Neuron (in vitro differentiated cells): ENCODE data around the gene ARL9.
"Not testable (repeated sequence)": the region's sequence is repeated elsewhere in the genome, so short reads cannot be mapped to it uniquely, and the experiment has no call there.

ENCODE experiments used
- H2AFZ ChIP-seq: one replicate; pipeline ENCODE4 v1.6.1; 2013; ENCODE audit warnings: low read depth, mild to moderate bottlenecking, inconsistent platforms, low read length, moderate library complexity
- H3K27me3 ChIP-seq: one replicate; pipeline ENCODE4 v1.6.1; 2013; ENCODE audit warnings: low read length; ENCODE audit not compliant: insufficient read depth
- H3K36me3 ChIP-seq: one replicate; pipeline ENCODE4 v1.6.1; 2013; ENCODE audit warnings: low read length; ENCODE audit not compliant: insufficient read depth
- H3K4me1 ChIP-seq: one replicate; pipeline ENCODE4 v1.6.1; 2013; ENCODE audit warnings: low read length; ENCODE audit not compliant: insufficient read depth
- H3K4me3 ChIP-seq: 2 replicates; pipeline ENCODE4 v1.5.1; 2013; ENCODE audit warnings: mild to moderate bottlenecking, low read length, moderate library complexity
- H3K9me3 ChIP-seq: one replicate; pipeline ENCODE4 v1.6.1; 2013; ENCODE audit warnings: low read length

ARL9 gene, protein sequence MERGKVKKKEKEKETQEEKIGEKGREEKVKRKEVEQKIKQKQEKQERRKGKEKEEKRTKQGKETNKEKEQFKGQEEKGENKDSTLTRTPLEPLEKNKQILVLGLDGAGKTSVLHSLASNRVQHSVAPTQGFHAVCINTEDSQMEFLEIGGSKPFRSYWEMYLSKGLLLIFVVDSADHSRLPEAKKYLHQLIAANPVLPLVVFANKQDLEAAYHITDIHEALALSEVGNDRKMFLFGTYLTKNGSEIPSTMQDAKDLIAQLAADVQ

DNA sequence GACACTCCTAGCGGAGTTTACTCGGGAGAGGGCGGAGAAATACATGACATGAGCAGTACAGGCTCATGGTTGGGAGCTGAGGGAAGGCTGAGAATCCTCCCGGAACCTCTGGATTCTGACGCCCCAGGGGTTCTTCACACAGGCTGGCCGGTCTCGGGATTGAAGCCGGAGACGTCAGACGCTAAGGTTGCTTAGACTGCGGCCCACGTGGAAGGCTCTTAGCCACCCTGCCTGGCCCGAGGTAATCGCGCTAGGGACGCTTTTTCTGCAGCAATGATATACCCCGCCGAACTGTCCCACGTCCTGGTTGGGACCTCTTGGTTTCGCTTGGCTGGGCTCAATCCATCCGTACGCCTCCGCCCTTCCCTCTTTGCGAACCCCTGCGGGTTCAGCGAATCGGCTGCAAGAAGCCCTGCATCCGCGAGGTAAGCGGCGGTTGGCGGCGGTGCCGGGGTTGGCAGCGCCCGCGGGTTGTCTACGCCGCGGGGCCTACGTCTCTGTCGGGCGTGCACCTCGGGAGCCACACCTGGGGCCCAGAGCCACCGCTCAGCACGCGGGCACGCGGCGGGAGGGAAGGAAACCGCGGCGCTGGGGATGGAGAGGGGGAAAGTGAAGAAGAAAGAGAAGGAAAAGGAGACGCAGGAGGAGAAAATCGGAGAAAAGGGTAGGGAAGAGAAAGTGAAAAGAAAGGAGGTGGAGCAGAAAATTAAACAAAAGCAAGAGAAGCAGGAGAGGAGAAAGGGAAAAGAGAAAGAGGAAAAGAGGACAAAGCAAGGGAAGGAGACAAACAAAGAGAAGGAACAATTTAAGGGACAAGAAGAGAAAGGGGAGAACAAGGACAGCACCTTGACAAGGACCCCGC is at the start of gene ARL9:
ARL9 (plus strand) TSS at position 523 of the 862 bp plus-strand sequence; CDS start at position 595, 72 bp downstream.
- Histone ChIP-seq H3K9me3 (peaks cover 4% of the 10 kb centered on the region), H2AFZ (no peak within 1 kb of the TSS), H3K4me1 (no peaks in the 10 kb centered on the region), H3K27me3 (no peaks in the 10 kb centered on the region), H3K36me3 (peaks cover 28% of the 10 kb centered on the region), H3K4me3 (no peak within 1 kb of the TSS)

DNA sequence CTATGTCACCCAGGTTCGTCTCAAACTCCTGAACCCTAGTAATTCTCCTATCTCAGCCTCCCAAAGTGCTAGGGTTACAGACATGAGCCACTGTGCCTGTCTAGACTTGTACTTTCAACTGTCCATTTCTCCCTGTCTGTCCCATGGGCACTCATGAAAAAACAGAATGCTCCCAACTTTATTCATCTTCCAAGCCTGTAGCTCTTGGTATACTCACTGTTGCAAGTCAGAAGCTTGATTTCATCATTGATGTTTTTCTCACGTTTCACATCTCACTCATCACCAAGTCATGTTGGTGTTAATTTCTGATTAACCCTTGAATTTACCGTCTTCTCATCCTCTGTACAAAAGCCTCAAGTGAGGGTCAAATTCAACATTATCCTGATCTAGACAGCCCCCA is 45.5 kb upstream of the ARL9 start:
- H3K27me3 ChIP-seq = no peaks in the 10 kb centered on the region
- no peak overlapping the region for H3K4me3 ChIP-seq
- no peak overlapping the region for H2AFZ ChIP-seq
- H3K9me3 ChIP-seq = no peaks in the 10 kb centered on the region
- peaks cover 83% of the 10 kb centered on the region for H3K36me3 ChIP-seq
- H3K4me1 ChIP-seq = peaks cover 4% of the 10 kb centered on the region

DNA sequence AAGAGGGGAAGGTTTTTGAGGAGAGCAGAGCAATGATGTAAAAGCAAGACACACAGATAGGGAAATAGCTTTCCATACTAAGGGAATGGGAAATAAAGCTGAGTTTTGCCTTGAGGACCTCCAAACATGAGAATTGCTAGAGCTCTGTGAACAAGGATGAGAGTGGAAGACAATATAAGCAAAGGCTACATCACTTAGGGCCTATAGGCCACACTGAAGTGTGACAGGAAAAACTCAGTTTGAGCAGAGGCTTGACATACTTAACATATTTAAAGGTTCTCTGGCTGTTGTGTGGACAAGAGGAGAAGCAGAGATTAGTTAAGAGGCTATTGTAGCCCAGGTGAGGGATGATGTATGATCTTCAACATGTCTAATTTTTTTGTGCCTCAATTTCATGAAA is 43.4 kb upstream of the ARL9 start:
- peaks cover 19% of the 10 kb centered on the region for H3K4me1 ChIP-seq
- H3K4me3 ChIP-seq = no peak overlapping the region
- H2AFZ ChIP-seq = no peak overlapping the region
- H3K27me3 ChIP-seq = no peaks in the 10 kb centered on the region
- peaks cover 63% of the 10 kb centered on the region for H3K36me3 ChIP-seq
- no peaks in the 10 kb centered on the region for H3K9me3 ChIP-seq

DNA sequence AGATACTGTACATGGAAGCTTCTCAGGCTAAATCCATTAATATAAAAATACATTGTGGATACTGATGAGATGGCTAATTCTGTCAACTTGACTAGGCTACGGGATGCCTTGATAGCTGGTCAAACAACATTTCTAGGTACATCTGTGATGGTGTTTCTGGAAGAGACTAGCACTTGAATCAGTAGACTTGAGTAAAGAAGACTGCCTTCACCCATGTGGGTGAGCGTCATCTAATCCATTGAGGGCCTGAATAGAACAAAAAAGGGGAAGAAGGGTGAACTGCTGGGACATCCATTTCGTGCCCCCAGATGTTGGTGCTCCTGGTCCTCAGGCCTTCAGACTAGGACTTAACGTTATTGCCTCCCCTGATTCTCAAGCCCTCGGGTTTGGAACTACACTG is 41.9 kb upstream of the ARL9 start:
- no peak overlapping the region for H3K4me3 ChIP-seq
- no peak overlapping the region for H2AFZ ChIP-seq
- peaks cover 47% of the 10 kb centered on the region for H3K36me3 ChIP-seq
- H3K9me3 ChIP-seq = no peaks in the 10 kb centered on the region
- H3K27me3 ChIP-seq = no peaks in the 10 kb centered on the region
- H3K4me1 ChIP-seq = peaks cover 24% of the 10 kb centered on the region

DNA sequence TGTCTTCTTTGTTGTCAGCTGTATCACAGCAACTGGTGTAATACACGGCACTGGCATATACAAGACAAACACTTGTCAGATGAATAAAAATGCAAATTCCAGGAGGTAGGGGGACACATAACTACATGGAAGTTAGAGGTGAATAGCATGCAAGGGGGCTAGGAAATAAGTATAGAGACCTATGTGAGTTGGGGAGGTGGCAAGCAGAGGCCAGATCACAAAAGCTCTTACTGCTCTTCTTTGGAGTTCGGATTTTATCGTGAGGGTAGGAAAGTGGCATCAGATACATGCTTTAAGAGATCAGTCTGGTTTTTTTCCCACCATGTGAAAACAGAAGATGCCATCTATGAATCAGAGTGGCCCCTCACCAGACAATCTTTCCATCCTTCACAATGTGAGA is 41.0 kb upstream of the ARL9 start:
- Histone ChIP-seq H2AFZ (no peak overlapping the region), H3K9me3 (no peaks in the 10 kb centered on the region), H3K4me3 (no peak overlapping the region), H3K27me3 (no peaks in the 10 kb centered on the region), H3K4me1 (peaks cover 33% of the 10 kb centered on the region), H3K36me3 (peaks cover 41% of the 10 kb centered on the region)

DNA sequence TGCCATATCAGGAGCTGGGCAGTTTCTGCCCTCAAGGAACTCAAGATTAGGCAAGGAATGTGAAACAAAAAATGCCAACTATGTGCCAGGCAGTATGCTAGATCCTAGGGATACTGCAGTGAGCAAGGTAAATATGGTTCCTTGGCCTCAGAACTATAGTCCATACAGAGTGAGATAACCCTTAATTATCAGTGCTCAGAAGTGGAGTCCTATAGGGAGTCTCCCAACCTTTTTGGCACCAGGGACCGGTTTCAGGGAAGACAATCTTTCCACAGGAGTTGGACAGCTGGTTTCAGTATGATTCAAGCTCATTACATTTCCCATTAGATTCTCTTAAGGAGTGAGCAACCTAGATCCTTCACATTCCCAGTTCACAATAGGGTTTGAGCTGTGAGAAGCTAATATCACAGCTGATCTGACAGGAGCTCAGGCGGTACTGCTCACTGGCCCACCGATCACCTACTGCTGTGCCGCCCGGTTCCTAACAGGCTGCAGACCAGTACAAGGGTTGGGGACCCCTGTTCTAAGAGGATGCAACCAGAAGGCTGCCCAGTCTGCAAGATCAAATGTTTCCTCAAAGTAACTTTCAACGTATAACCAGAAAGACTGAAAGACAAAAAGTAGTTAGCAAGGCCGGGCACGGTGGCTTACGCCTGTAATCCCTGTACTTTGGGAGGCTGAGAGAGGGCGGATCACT is 39.8 kb upstream of the ARL9 start:
- peaks cover 41% of the 10 kb centered on the region for H3K36me3 ChIP-seq
- H2AFZ ChIP-seq = no peak overlapping the region
- no peaks in the 10 kb centered on the region for H3K27me3 ChIP-seq
- peak overlapping the region; percentile 66 for H3K4me3 ChIP-seq
- no peaks in the 10 kb centered on the region for H3K9me3 ChIP-seq
- peaks cover 35% of the 10 kb centered on the region for H3K4me1 ChIP-seq

DNA sequence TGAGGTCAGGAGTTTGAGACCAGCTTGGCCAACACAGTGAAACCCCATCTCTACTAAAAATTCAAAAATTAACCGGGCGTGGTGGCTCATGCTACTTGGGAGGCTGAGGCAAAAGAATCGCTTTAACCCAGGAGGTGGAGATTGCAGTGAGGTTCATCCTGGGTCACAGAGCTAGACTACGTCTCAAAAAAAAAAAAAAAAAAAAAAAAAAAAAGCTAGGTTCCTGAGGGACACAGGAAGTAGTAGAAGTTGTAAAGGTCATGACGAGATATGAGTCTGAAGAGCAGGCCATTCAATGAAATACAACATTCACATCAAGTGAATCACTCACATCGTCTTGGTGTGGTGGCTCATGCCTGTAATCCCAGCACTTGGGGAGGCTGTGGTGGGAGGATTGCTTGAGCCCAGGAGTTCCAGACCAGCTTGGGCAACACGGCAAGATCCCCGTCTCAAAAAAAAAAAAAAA is 39.3 kb upstream of the ARL9 start:
- Histone ChIP-seq H3K4me1 (peaks cover 35% of the 10 kb centered on the region), H3K4me3 (peak overlapping the region; percentile 66), H3K36me3 (peaks cover 39% of the 10 kb centered on the region)
- H2AFZ ChIP-seq, H3K27me3 ChIP-seq, H3K9me3 ChIP-seq: not testable (repeated sequence)

DNA sequence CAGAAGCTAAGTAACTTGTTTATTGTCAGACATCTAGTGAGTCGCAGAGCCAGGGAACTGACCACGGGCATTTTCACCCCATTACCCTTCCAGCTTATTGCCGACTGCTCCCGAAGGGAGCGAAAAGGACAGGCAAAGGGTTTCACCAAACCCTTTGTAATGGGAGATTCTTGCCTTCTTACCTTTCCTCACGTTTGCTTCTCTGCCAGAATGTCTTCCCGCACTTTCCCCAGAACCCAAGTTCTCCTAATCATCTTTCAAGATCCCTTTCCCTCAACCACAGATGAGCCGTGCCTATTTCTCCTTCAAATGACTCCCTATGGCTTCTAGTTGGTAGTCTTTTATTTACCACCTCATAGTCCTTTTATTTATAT is 38.7 kb upstream of the ARL9 start:
- Histone ChIP-seq H3K4me3 (peak overlapping the region; percentile 66), H3K27me3 (no peaks in the 10 kb centered on the region), H3K36me3 (peaks cover 39% of the 10 kb centered on the region), H2AFZ (peak overlapping the region; percentile 13), H3K9me3 (no peaks in the 10 kb centered on the region), H3K4me1 (peaks cover 35% of the 10 kb centered on the region)

DNA sequence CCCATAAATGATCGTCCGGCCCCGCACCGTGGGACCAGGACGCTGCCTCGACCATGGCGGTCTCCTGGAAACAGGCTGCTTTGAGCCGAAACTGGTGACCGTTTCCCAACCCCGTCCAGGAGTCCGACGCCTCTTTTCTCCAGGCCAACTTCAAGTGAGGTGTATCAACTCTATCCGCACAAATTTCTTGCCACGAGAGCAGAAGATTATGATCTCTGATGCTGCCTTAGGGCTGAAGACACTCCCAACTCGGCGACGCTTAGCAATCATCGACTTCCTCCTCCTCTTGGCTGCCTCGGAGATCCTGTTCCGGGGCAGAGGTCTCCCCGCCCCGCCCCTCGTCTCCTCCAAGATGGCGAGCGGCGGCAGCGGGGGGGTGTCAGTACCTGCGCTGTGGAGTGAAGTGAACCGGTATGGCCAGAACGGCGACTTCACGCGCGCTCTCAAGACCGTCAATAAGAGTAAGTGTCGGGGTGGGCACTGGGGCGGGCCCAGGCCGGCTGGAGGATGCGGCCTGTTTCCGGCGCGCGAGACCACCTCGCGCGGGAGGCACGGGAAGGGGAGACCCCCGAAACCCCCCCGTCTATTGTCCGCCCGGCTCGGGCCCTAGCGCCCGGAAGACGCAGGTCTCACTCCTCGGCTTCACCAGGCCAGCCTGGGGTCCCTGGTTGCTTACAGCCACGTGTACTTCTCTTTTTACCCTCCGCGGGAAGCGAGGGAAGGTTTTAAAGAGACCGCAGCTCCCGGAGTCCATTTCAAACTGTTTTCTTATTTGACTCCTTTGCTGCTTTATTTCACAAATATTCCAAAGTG is 38.1 kb upstream of the ARL9 start, which contains the start of gene SRP72:
SRP72 (plus strand) TSS at position 334 of the 813 bp plus-strand sequence; CDS start at position 353, 19 bp downstream.
- Histone ChIP-seq H2AFZ (peak within 1 kb of the TSS; percentile 13), H3K36me3 (peaks cover 39% of the 10 kb centered on the region), H3K9me3 (no peaks in the 10 kb centered on the region)

DNA sequence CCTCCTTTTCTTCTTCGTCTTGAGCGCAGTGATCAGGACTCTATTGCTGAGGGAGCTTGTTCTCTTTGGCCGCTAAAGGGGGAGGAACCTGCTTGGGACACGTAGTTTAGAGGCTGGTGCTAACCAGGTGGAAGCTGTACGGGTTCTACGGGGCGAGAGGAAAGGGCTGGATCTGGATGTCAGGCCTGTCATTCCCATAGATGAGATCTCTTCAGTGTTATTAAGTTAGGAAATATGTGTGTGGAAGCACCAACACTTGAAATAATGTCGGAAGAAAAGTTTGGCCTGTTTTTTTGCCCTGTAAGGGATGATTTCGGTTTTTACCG is 37.5 kb upstream of the ARL9 start:
- H3K27me3 ChIP-seq = no peaks in the 10 kb centered on the region
- peaks cover 35% of the 10 kb centered on the region for H3K4me1 ChIP-seq
- no peaks in the 10 kb centered on the region for H3K9me3 ChIP-seq
- peaks cover 41% of the 10 kb centered on the region for H3K36me3 ChIP-seq
- H2AFZ ChIP-seq = peak overlapping the region; percentile 13
- peak overlapping the region; percentile 66 for H3K4me3 ChIP-seq

More for the DNA sequence above, 38.1 kb upstream of the ARL9 start, which contains the start of gene SRP72:
- Histone ChIP-seq H3K27me3 (no peaks in the 10 kb centered on the region), H3K4me3 (peak within 1 kb of the TSS; percentile 66), H3K4me1 (peaks cover 35% of the 10 kb centered on the region)

DNA sequence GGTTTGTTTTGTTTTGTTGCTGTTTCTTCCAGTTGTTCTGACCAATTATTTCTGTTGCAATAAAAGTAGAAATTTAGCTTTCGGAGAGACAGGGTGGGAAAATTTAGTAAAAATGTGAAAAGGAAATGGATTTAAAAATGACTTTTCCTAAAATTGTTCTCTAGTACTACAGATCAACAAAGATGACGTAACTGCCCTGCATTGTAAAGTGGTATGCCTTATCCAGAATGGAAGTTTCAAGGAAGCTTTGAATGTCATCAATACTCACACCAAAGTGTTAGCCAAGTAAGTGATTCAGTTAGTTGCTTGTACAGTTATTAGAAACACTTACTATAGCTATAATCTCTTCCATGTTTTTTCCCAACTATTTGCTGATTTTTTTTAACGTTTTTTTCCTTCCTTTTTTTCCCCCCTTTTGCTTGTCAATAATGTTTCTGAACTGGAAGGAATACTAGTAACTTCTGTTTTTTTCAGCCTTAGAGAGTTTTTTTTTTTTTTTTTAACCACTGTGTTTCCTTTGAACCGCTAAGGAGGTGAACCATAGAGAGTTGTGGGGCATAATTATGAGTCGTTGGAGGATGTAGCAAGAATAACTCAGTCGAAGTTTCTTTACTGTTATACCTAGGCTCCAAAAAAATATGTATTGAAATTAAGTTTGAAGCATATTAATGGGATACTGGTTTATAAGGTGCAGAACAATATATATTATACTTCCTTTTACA is 35.9 kb upstream of the ARL9 start:
- Histone ChIP-seq H3K9me3 (no peaks in the 10 kb centered on the region), H3K4me3 (peak overlapping the region; percentile 66), H2AFZ (no peak overlapping the region), H3K36me3 (peaks cover 50% of the 10 kb centered on the region), H3K4me1 (peaks cover 32% of the 10 kb centered on the region), H3K27me3 (no peaks in the 10 kb centered on the region)

DNA sequence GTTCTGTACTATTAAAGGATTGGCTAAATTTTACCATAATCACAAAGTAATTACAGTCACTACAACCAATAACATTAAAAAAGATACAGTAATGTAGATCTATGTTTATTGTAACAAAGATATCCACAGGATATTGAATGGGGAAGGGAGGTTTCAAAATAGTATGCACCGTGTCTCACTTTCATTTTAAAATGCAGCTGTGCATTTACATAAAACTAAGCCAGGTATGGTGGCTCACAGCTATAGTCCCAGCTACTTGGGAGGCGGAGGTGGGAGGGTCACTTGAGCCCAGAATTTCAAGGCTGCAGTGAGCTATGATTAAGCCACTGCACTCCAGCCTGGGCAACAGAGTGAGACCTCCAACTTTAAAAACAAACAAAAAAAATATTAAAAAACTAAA is 29.7 kb upstream of the ARL9 start:
- Histone ChIP-seq H3K9me3 (no peaks in the 10 kb centered on the region), H3K36me3 (peaks cover 88% of the 10 kb centered on the region), H3K27me3 (no peaks in the 10 kb centered on the region), H3K4me1 (no peaks in the 10 kb centered on the region), H2AFZ (no peak overlapping the region), H3K4me3 (no peak overlapping the region)
